Breast epithelium (tissue), 4 donors: ENCODE data around the gene GMDS. TPM values are rescaled to one million over a fixed set of nuclear protein-coding genes. Genes with fewer than 3 reads are reported as not detected.

Experiments
- DNase-seq, 2 donors: peaks; one replicate each; pipeline ENCODE4 v3.0.0-alpha.2; 2019; ENCODE audit warnings: low spot score in 2 of 2
- H3K27ac ChIP-seq, 2 donors: fragments of 200-600 bp; sonication (generic) in 1 of 2; one replicate each; pipeline ENCODE4 v1.5.1; 2016 to 2019; ENCODE audit warnings: mild to moderate bottlenecking in 1 of 2
- H3K27me3 ChIP-seq, 2 donors: fragments of 200-600 bp; sonication (generic) in 1 of 2; one replicate each; pipeline versions ENCODE4 v1.5.1 to v1.6.0; 2017 to 2019; ENCODE audit warnings: control low read depth in 1 of 2, mild to moderate bottlenecking in 1 of 2
- H3K36me3 ChIP-seq: fragments of 200-600 bp; one replicate; pipeline ENCODE4 v1.5.1; 2019
- H3K4me1 ChIP-seq, 2 donors: fragments of 200-600 bp; sonication (generic); one replicate each; pipeline ENCODE4 v1.5.1; 2016 to 2019; ENCODE audit warnings: control low read depth in 1 of 2
- H3K4me3 ChIP-seq, 3 donors: fragments of 200-600 bp; sonication (generic); 1 replicate in 2 of 3; 2 replicates in 1 of 3; pipeline ENCODE4 v1.5.1; 2016 to 2019; ENCODE audit warnings: mild to moderate bottlenecking in 3 of 3, moderate library complexity in 2 of 3
- H3K9me3 ChIP-seq, 2 donors: fragments of 200-600 bp; sonication (generic) in 1 of 2; one replicate each; pipeline ENCODE4 v1.5.1; 2016 to 2019; ENCODE audit warnings: control low read depth in 1 of 2
- POLR2A ChIP-seq: fragments of 450-650 bp; IDR thresholded peaks from one replicate; pipeline ENCODE4 v1.6.1; 2016; ENCODE audit warnings: antibody characterized with exemption, mild to moderate bottlenecking, moderate library complexity
- POLR2AphosphoS5 ChIP-seq, 3 donors: sonication (generic); formaldehyde crosslinking; IDR thresholded peaks; one replicate each; pipeline ENCODE4 v1.6.1; 2017; ENCODE audit warnings: antibody characterized with exemption in 3 of 3
- intact Hi-C: fragments of 100-400 bp; cut with DNase I; formaldehyde crosslinking; loops from one replicate; pipeline ENCODE4 v1.15.1; 2023; ENCODE audit warnings: low total_unique reads
- total RNA-seq, 3 donors: library from RNA; depleted of rRNA; stranded (reverse); fragments of >200 nt; gene quantifications; one replicate each; pipeline ENCODE4 v1.1.0, GENCODE V29; 2016
- TF ChIP-seq, protein P1 (sequence below), 3 donors: fragments of 450-650 bp; IDR thresholded peaks; one replicate each; pipeline ENCODE4 v1.5.1; 2016 to 2017; ENCODE audit warnings: antibody characterized with exemption in 3 of 3, mild to moderate bottlenecking in 3 of 3, moderate library complexity in 3 of 3

GMDS gene
- total RNA-seq, 3 donors from 2014 or later: 7.5 to 29.2 (median 17.0) TPM

DNA sequence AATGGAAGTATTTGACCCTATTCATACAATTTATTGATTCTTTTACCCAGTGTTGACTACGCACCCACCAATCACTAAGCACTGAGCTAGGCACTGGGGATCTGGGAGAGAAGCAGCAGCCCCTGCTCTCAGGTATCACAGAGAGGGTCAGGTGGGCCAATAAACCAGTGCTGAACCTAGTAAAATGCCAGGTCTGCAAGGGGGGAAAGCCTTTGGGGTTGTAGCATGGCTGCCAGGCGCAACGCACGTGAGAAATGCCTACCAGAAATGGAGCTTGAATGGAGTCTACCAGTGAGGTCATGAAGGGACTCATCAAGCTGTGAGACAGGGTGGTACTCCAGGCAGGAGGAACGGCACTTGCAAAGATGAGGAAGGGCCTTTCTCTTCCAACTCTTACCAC is 313.6 kb downstream of the GMDS start:
- Histone ChIP-seq H3K36me3 (no peaks in the 10 kb centered on the region), H3K9me3 (no peaks in the 10 kb centered on the region), H3K27ac (no peak overlapping the region), H3K4me3 (no peak overlapping the region), H3K27me3 (no peaks in the 10 kb centered on the region), H3K4me1 (no peaks in the 10 kb centered on the region)
- no peak for DNase-seq
- intact Hi-C loops: no loop called here
- TF ChIP-seq, protein P1, sequence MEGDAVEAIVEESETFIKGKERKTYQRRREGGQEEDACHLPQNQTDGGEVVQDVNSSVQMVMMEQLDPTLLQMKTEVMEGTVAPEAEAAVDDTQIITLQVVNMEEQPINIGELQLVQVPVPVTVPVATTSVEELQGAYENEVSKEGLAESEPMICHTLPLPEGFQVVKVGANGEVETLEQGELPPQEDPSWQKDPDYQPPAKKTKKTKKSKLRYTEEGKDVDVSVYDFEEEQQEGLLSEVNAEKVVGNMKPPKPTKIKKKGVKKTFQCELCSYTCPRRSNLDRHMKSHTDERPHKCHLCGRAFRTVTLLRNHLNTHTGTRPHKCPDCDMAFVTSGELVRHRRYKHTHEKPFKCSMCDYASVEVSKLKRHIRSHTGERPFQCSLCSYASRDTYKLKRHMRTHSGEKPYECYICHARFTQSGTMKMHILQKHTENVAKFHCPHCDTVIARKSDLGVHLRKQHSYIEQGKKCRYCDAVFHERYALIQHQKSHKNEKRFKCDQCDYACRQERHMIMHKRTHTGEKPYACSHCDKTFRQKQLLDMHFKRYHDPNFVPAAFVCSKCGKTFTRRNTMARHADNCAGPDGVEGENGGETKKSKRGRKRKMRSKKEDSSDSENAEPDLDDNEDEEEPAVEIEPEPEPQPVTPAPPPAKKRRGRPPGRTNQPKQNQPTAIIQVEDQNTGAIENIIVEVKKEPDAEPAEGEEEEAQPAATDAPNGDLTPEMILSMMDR (IDR thresholded peaks at IDR 0.05): no peak
- TF ChIP-seq POLR2A (no peak), POLR2AphosphoS5 (IDR thresholded peaks at IDR 0.05) (no peak)

DNA sequence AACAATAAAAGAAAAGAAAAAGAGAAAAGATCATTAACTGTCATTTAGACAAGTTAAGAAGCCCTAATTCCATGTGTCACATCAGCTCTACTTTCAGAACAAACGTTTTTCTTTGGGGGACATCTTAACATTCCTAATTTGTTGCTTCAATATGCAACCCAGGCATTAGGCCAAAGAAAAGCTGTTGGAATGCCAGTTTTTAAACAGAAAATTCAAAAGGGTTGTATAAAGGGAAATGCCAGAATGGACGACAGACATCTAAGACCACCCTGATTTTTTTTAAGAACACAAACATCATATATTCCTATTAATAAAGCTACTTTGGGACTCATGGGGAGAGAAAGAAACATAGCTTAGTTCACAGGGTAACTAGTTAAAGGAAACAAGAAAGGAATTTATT is 315.0 kb downstream of the GMDS start:
- no peak for DNase-seq
- Histone ChIP-seq H3K4me3 (no peak overlapping the region), H3K27ac (no peak overlapping the region), H3K4me1 (no peaks in the 10 kb centered on the region), H3K36me3 (no peaks in the 10 kb centered on the region), H3K27me3 (no peaks in the 10 kb centered on the region), H3K9me3 (no peaks in the 10 kb centered on the region)
- TF ChIP-seq POLR2A (no peak), POLR2AphosphoS5 (IDR thresholded peaks at IDR 0.05) (no peak)
- TF ChIP-seq, protein P1 (IDR thresholded peaks at IDR 0.05): no peak
- intact Hi-C loops: no loop called here

DNA sequence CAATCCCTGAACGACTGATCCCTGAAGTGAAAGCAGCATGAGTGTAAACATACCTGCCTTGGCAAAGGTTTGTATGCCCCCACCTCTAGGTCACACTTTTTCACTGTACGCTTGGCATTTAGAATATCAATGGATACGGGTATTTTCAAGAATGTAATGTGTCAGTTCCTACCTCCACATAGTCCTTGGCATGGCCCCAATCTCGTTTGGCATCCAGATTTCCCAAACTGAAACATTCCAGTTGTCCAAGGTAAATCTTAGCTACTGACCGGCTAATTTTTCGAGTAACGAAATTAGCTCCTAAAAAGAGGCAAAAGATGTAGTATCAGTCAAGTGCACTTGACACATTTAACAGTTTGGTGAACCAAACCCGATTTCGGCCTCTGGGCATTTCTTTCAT is 315.5 kb downstream of the GMDS start:
- Histone ChIP-seq H3K4me3 (no peak overlapping the region), H3K4me1 (no peaks in the 10 kb centered on the region), H3K36me3 (no peaks in the 10 kb centered on the region), H3K27me3 (no peaks in the 10 kb centered on the region), H3K27ac (no peak overlapping the region), H3K9me3 (no peaks in the 10 kb centered on the region)
- no peak for DNase-seq
- TF ChIP-seq, protein P1 (IDR thresholded peaks at IDR 0.05): no peak
- TF ChIP-seq POLR2AphosphoS5 (IDR thresholded peaks at IDR 0.05) (no peak), POLR2A (no peak)
- intact Hi-C loops: no loop called here

DNA sequence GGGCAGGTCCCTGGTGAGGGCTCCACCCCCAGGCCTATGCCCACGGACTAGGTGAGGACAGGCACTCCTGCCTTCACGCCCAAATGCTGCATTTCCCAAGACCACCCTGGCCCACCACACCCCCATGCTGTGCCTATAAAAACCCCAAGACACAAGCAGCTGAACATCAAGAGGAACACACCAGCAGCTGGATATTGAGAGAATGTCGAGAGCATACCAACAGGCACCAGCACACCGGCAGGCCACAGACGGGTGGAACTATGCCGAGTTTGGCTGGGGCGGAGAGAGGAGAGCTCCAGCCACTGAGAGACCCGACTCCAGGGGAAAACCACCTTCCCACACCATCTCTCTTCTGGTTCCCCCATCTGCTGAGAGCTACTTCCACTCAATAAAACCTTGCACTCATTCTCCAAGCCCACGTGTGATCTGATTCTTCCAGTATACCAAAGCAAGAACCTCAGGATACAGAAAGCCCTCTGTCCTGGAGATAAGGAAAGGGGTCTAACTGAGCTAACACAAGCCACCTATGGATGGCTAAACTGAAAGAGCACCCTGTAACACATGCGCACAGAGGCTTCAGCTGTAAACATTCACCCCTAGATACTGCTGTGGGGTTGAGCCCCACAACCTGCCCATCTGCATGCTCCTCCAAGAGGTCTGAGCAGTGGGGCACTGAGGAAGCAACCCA is 319.5 kb downstream of the GMDS start:
- intact Hi-C loops: no loop called here
- TF ChIP-seq POLR2A (no peak), POLR2AphosphoS5 (IDR thresholded peaks at IDR 0.05) (no peak)
- TF ChIP-seq, protein P1 (IDR thresholded peaks at IDR 0.05): no peak
- Histone ChIP-seq H3K36me3 (no peaks in the 10 kb centered on the region), H3K27ac (no peak overlapping the region), H3K4me1 (no peaks in the 10 kb centered on the region), H3K9me3 (no peaks in the 10 kb centered on the region), H3K4me3 (no peak overlapping the region), H3K27me3 (no peaks in the 10 kb centered on the region)
- DNase-seq: no peak

DNA sequence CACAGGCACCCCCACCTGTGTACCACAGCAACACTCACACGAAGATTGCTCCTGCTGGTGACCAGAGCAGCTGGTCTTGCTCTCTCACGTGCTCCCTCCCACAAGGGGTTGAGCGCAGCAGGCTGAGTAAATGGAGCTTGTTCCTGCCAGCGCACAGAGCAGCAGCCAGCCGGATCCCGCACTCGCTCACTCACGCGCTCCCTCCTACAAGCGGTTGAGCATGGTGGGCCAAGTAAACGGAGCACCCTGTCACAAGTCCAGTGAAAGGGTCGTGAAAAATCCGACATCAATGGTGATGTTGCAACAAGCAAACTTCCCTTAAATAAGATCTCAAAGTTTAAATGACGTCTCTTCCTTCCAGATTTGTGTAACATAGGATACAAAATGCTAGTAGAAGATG is 322.0 kb downstream of the GMDS start:
- intact Hi-C loops: no loop called here
- no peak for DNase-seq
- TF ChIP-seq, protein P1 (IDR thresholded peaks at IDR 0.05): no peak
- TF ChIP-seq POLR2A (no peak), POLR2AphosphoS5 (IDR thresholded peaks at IDR 0.05) (no peak)
- Histone ChIP-seq H3K27me3 (no peaks in the 10 kb centered on the region), H3K27ac (no peak overlapping the region), H3K4me1 (no peaks in the 10 kb centered on the region), H3K4me3 (no peak overlapping the region), H3K36me3 (no peaks in the 10 kb centered on the region), H3K9me3 (no peaks in the 10 kb centered on the region)
